Activated B cell treated with CpG ODN at 0.5 μM for 24 hours (primary cell): ENCODE measurements around the gene AKAP8L. TPM values are rescaled to one million over a fixed set of nuclear protein-coding genes. Genes with fewer than 3 reads are reported as not detected.

ENCODE experiments used
- ATAC-seq: fragments of 200-7000 bp; cut with Tn5 transposase; one replicate; pipeline ENCODE4 v1.10.0; 2021; ENCODE audit warnings: low read depth, mild to moderate bottlenecking, moderate library complexity
- CTCF ChIA-PET: fragments of 350-600 bp; sonication (Branson Sonifier 250); formaldehyde crosslinking; loops from one replicate; lab custom pipeline; 2021; ENCODE audit warnings: antibody characterized with exemption; lab: Charles Lee
- POLR2A ChIA-PET: fragments of 350-600 bp; sonication (Branson Sonifier 250); formaldehyde crosslinking; loops from one replicate; lab custom pipeline; 2021; ENCODE audit warnings: antibody characterized with exemption; lab: Charles Lee
- DNase-seq: peaks from one replicate; pipeline ENCODE4 v3.0.0; 2022
- H3K27ac Mint-ChIP-seq: one replicate; pipeline ENCODE4 v1.8.0; 2020; ENCODE audit warnings: mixed read lengths
- H3K27me3 Mint-ChIP-seq: one replicate; pipeline ENCODE4 v1.8.0; 2021; ENCODE audit warnings: mixed read lengths
- H3K36me3 Mint-ChIP-seq: one replicate; pipeline ENCODE4 v1.8.0; 2021; ENCODE audit warnings: low read depth, mixed read lengths
- H3K4me1 Mint-ChIP-seq: one replicate; pipeline ENCODE4 v1.8.0; 2021; ENCODE audit warnings: mixed read lengths
- H3K4me3 Mint-ChIP-seq: one replicate; pipeline ENCODE4 v1.8.0; 2020; ENCODE audit warnings: mild to moderate bottlenecking, mixed read lengths
- H3K9me3 Mint-ChIP-seq: one replicate; pipeline ENCODE4 v1.8.0; 2020; ENCODE audit warnings: mixed read lengths
- intact Hi-C: fragments of 100-400 bp; cut with micrococcal nuclease; formaldehyde crosslinking; loops from one replicate; pipeline ENCODE4 v1.15.1; 2024
- total RNA-seq: library from RNA; stranded (reverse); gene quantifications from 2 replicates; pipeline ENCODE4 v1.2.3, GENCODE V29; 2022
- TF ChIP-seq, protein P1 (sequence below): fragments of 200-600 bp; IDR thresholded peaks from one replicate; pipeline ENCODE4 v1.8.0; 2022; ENCODE audit warnings: antibody characterized with exemption, mild to moderate bottlenecking

Gene AKAP8L
- total RNA-seq, 1 donor from 2014 or later = 163 TPM

DNA sequence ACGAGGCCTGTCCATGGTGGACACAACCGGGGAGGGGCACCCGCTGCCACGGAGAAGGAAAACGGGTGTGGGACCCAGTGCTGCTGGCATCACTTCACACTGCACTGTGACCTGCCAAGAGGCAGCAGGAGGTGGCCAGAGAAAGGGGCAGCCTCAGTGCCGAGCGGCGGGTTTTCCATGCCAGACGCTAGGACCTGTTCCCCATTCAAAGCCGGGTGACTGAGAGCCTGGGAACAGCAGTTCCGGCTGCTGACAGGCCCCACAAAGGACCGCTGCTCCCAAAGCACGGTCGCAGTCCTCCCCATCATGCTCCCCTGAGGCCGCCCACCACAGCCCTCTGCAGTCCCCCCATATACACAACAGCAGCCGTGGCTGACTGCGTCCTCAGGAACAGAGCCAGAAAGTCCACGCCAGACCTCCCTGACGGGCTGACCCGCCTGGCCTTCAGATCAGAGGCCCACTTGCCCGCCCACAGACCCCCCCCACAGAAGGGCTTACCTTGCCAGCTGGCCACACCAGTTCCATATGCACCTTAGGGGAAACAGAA is 44.6 kb downstream of the AKAP8L start:
- intact Hi-C loops = no loop called here
- ChIA-PET CTCF (no interaction called here), POLR2A (no interaction called here)
- Mint-ChIP-seq H3K27ac (no peak overlapping the region), H3K4me1 (peaks cover 27% of the 10 kb centered on the region), H3K27me3 (no peaks in the 10 kb centered on the region), H3K4me3 (no peak overlapping the region), H3K9me3 (no peaks in the 10 kb centered on the region), H3K36me3 (peaks cover 56% of the 10 kb centered on the region)
- no peak for DNase-seq
- no peak for ATAC-seq
- TF ChIP-seq, protein P1, sequence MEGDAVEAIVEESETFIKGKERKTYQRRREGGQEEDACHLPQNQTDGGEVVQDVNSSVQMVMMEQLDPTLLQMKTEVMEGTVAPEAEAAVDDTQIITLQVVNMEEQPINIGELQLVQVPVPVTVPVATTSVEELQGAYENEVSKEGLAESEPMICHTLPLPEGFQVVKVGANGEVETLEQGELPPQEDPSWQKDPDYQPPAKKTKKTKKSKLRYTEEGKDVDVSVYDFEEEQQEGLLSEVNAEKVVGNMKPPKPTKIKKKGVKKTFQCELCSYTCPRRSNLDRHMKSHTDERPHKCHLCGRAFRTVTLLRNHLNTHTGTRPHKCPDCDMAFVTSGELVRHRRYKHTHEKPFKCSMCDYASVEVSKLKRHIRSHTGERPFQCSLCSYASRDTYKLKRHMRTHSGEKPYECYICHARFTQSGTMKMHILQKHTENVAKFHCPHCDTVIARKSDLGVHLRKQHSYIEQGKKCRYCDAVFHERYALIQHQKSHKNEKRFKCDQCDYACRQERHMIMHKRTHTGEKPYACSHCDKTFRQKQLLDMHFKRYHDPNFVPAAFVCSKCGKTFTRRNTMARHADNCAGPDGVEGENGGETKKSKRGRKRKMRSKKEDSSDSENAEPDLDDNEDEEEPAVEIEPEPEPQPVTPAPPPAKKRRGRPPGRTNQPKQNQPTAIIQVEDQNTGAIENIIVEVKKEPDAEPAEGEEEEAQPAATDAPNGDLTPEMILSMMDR = no peak

DNA sequence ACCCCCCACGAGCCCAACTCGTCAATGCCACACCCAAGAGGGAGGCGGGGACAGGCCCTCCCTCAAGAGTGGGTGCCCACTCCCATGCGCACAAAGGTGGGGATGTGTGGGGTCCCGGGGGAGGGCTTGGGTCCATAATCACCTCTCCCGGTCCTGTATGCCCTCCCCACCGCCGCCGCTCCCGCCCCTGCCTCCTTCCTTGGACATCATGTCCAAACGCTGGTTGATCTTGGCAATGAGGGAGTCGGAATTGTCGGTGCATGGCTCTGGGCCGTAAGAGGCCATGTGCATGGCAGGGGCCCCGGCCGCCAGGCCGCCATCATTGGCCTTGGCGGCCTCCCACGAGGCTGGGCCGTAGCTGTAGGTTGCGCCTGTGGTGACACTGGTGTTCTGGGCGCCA is 45.1 kb downstream of the AKAP8L start:
- ATAC-seq (no peak), DNase-seq (no peak)
- Mint-ChIP-seq H3K36me3 (peaks cover 61% of the 10 kb centered on the region), H3K9me3 (no peaks in the 10 kb centered on the region), H3K27ac (no peak overlapping the region), H3K4me1 (peaks cover 27% of the 10 kb centered on the region), H3K27me3 (no peaks in the 10 kb centered on the region), H3K4me3 (no peak overlapping the region)
- CTCF ChIA-PET = interaction anchor here (1.1 kb wide), 1 partner anchor 110 kb away, joined by 3 read pairs; no protein-coding TSS in a partner anchor
- POLR2A ChIA-PET = no interaction called here
- intact Hi-C loops = no loop called here
- TF ChIP-seq, protein P1 = no peak

DNA sequence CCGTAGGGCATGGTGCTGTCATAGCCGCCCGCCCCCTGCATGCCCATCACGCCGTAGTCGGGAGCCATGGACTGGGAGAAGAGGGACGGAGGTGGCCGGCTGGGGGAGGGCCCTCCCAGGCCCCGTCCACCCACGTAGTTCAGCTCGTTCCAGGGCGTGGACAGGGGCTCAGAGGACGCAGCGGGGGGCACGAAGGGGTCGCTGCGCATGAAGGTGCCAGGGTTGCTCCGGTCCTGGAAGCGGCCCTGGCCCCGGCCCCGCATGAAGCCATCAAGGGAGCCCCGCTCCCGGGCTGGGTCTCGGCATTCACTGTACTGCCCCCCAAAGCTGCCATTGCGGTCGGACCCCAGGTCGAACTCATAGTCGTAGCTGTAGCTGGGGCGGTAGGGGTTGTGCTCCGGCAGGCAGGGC is 45.9 kb downstream of the AKAP8L start:
- TF ChIP-seq, protein P1 = no peak
- Mint-ChIP-seq H3K4me3 (no peak overlapping the region), H3K9me3 (no peaks in the 10 kb centered on the region), H3K4me1 (peaks cover 21% of the 10 kb centered on the region), H3K36me3 (peaks cover 64% of the 10 kb centered on the region), H3K27me3 (no peaks in the 10 kb centered on the region), H3K27ac (no peak overlapping the region)
- ChIA-PET POLR2A (no interaction called here), CTCF (interaction anchor here (1.1 kb wide), 1 partner anchor 109 kb away, joined by 3 read pairs; no protein-coding TSS in a partner anchor)
- intact Hi-C loops = no loop called here
- no peak for ATAC-seq
- no peak for DNase-seq

DNA sequence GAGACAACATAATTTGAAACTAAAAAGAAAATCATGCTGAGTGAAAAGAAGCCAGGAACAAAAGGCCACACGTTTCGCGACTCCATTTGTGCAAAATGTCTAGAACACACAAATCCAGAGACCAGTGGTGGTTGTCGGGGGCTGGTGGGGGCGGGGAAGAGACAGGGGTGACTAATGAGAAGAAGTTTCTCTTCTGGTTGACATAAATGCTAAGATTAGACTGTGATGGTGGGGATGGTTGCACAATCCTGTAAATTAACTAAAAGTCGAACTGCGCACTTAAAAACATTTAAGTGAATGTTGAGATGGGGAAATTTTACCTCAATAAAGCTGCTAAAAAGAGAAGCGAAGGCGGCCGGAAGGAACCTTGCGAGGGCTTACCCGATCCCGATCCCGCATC is 46.3 kb downstream of the AKAP8L start:
- Mint-ChIP-seq H3K4me1 (peaks cover 17% of the 10 kb centered on the region), H3K4me3 (no peak overlapping the region), H3K27ac (no peak overlapping the region), H3K27me3 (no peaks in the 10 kb centered on the region), H3K9me3 (no peaks in the 10 kb centered on the region), H3K36me3 (peaks cover 69% of the 10 kb centered on the region)
- DNase-seq (no peak), ATAC-seq (no peak)
- POLR2A ChIA-PET = no interaction called here
- TF ChIP-seq, protein P1 = no peak
- CTCF ChIA-PET = interaction anchor here (1.1 kb wide), 1 partner anchor 109 kb away, joined by 3 read pairs; no protein-coding TSS in a partner anchor
- intact Hi-C loops = no loop called here

DNA sequence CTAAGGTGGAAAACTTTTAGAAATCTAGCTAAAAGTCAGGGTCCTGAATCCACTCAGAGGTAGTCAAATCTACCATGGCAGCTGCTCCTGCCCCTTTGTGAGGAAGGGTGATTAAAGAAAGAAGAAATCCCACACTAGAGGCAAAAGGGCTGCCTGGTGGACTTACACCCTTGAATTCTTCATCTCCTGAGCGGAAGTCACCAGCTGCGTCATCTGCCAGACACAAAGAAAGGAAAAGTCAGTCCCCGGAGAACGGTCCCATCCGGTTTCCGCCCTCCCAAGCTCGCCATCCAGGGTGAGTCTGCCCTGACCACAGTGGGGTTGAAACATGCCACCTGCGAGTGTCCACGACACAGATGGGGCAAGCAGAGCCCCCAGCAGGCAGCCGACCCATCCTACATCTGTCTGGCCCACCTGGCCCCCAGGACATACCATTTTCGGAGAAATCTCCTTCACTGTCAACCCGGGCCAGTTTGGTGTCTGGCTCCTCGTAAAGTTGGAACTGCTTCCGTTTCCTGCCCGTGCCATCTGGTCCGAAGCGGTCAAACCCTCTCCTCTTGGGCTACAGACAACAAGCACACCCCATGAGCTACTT is 46.9 kb downstream of the AKAP8L start:
- DNase-seq (no peak), ATAC-seq (no peak)
- Mint-ChIP-seq H3K27me3 (no peaks in the 10 kb centered on the region), H3K4me1 (peaks cover 11% of the 10 kb centered on the region), H3K36me3 (peaks cover 75% of the 10 kb centered on the region), H3K27ac (no peak overlapping the region), H3K9me3 (no peaks in the 10 kb centered on the region), H3K4me3 (no peak overlapping the region)
- intact Hi-C loops = no loop called here
- ChIA-PET CTCF (no interaction called here), POLR2A (interaction anchor here (0.6 to 0.7 kb wide), 2 partner anchors 27 to 739 kb away, joined by 3 to 4 read pairs; no protein-coding TSS in a partner anchor)
- TF ChIP-seq, protein P1 = no peak
